ENCODE results near the gene MYH7. TPM values are rescaled to one million over a fixed set of nuclear protein-coding genes. Genes with fewer than 3 reads are reported as not detected.

The MYH7 gene
- total and polyA plus RNA-seq, 8 donors: 0.23 to 4.9 (median 2.4) TPM; not detected in 4

DNA sequence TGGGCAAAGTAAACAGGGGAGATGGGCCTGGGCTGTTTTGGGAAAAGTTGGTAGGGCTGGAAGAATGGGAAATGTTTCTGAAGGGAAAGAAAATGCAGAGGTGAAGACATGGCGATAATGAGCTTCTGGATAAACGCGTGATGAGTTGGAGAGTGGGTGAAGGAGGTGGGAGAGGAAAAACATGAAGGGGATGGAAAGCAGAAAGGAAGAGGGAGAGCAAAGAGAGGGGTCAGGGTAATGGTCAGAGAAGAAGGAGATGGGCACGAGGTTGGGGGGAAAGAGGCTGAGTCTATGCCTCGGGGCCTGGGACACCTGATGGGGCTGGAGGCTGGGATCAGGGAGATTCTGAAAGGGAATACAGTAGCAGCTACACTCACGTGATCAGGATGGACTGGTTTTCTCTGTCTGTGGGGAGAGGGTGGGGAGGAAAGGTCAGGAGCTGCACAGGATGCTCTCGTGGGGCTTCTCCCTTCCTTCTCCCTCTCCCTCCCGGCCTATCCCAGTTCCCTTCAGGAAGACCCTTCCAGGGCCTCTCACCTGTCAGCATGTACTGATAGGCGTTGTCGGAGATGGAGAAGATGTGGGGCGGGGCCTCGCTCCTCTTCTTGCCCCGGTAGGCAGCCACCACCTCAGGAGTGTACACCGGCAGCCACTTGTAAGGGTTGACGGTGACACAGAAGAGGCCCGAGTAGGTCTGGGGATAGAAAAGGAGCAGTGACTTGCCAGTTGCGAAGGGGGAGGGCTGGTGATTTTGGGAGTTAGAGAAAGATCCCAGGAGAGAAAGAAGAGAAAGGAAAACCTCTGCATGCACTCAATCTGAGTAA is 3.1 kb downstream of the MYH7 start:
- Histone ChIP-seq H3K4me3 (no peak overlapping the region), H3K27me3 (peaks cover 0 to 17% (median 0%) of the 10 kb centered on the region in 3 donors), H3K27ac (no peak overlapping the region), H3K36me3 (no peaks in the 10 kb centered on the region), H3K9me3 (no peaks in the 10 kb centered on the region), H3K4me1 (no peaks in the 10 kb centered on the region)
- WGBS, 5 donors: 74 to 79% (median 76%) methylated on average over 17 of the region's 17 CpGs
- intact Hi-C loops (cut with DNase I; ENCODE audit: low total_unique reads): no loop called here
- TF ChIP-seq EP300 (IDR thresholded peaks at IDR 0.05) (no peak), POLR2AphosphoS5 (IDR thresholded peaks at IDR 0.05) (no peak), POLR2A (IDR thresholded peaks at IDR 0.05) (no peak)
- TF ChIP-seq, protein P1, sequence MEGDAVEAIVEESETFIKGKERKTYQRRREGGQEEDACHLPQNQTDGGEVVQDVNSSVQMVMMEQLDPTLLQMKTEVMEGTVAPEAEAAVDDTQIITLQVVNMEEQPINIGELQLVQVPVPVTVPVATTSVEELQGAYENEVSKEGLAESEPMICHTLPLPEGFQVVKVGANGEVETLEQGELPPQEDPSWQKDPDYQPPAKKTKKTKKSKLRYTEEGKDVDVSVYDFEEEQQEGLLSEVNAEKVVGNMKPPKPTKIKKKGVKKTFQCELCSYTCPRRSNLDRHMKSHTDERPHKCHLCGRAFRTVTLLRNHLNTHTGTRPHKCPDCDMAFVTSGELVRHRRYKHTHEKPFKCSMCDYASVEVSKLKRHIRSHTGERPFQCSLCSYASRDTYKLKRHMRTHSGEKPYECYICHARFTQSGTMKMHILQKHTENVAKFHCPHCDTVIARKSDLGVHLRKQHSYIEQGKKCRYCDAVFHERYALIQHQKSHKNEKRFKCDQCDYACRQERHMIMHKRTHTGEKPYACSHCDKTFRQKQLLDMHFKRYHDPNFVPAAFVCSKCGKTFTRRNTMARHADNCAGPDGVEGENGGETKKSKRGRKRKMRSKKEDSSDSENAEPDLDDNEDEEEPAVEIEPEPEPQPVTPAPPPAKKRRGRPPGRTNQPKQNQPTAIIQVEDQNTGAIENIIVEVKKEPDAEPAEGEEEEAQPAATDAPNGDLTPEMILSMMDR (IDR thresholded peaks at IDR 0.05): no peak
- no peak for DNase-seq

DNA sequence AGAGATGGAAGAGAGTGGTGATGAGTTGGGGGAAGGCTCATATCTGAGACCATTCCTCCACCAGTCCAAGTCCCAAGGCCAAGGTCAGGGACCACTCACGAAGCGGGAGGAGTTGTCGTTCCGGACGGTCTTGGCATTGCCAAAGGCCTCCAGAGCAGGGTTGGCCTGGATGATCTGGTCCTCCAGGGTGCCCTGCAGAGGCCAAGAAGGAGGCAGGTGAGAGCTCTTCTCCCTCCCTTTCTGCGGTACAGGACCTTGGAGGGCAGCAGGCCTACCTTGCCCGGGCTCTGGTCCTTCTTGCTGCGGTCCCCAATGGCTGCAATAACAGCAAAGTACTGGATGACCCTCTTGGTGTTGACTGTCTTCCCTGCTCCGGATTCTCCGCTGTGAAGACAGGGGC is 4.0 kb downstream of the MYH7 start:
- 86 to 94% (median 92%) methylated on average over 10 of the region's 10 CpGs for WGBS, 5 donors
- no peak overlapping the region for H3K27ac ChIP-seq
- no peak overlapping the region for H3K4me3 ChIP-seq
- H3K9me3 ChIP-seq: no peaks in the 10 kb centered on the region
- intact Hi-C loops (cut with DNase I; ENCODE audit: low total_unique reads): no loop called here
- TF ChIP-seq EP300 (IDR thresholded peaks at IDR 0.05) (no peak), POLR2A (IDR thresholded peaks at IDR 0.05) (no peak), POLR2AphosphoS5 (IDR thresholded peaks at IDR 0.05) (no peak)
- TF ChIP-seq, protein P1 (IDR thresholded peaks at IDR 0.05): no peak
- no peak for DNase-seq
- H3K36me3 ChIP-seq: no peaks in the 10 kb centered on the region
- H3K27me3 ChIP-seq: peaks cover 0 to 17% (median 0%) of the 10 kb centered on the region in 3 donors
- H3K4me1 ChIP-seq: no peaks in the 10 kb centered on the region

DNA sequence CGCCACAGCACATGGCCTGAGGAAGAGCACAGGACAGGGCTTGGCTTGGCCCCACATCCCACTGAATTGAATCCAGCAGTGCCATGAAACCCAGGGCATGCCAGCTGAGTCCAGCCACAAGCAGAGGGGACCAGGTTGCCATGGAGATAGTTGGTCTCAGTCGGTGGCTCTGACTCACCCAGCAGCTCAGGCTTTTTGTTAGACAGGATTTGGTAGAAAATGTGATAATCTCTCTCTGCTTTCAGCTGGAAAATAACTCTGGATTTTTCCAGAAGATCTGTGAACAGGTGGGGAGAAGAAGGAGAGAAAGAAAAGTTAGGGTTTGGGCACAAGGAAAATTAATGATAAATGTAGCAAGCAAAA is 4.8 kb downstream of the MYH7 start:
- H3K27me3 ChIP-seq: peaks cover 0 to 17% (median 0%) of the 10 kb centered on the region in 3 donors
- 36 to 57% (median 46%) methylated on average over 2 of the region's 2 CpGs for WGBS, 5 donors
- peak in 1 of 2 donors; percentile 48 for DNase-seq
- intact Hi-C loops (cut with DNase I; ENCODE audit: low total_unique reads): no loop called here
- H3K4me1 ChIP-seq: no peaks in the 10 kb centered on the region
- no peak overlapping the region for H3K4me3 ChIP-seq
- no peak overlapping the region for H3K27ac ChIP-seq
- no peaks in the 10 kb centered on the region for H3K36me3 ChIP-seq
- no peaks in the 10 kb centered on the region for H3K9me3 ChIP-seq
- no peak for TF ChIP-seq POLR2AphosphoS5 (IDR thresholded peaks at IDR 0.05)

DNA sequence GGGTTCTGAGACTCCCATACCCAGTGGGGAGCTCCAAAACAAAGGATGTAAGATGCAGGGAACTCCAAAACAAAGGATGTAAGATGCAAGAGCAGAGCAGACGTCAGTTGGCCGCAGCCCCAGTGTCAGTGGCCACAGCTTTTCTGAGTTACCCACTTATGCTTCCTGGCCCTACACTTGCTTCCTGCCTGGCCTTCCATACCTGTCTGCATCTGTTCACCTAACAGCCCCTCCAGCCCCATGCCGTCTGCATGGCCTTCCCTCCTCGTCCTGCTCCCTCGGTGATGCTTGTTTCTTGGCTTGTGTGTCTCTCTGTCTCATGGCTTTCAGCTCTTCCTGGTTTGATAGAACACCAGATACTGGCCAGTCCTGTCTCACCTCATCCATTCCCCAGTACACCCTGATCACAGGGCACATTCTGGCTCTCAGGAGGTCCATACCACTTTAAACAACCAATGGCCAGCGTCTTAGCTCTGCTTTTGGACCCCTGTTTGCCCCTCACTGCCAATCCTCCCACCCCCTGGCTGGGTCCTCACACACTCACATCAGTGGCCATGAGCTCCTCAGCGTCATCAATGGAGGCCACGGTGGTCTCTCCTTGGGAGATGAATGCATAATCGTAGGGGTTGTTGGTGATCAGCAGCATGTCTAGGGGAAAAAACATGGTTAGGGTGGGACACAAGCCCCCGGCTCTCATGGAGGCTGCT is 5.3 kb downstream of the MYH7 start:
- no peak overlapping the region for H3K27ac ChIP-seq
- WGBS, 5 donors: 79 to 81% (median 80%) methylated on average over 9 to 10 of the region's 10 CpGs
- no peak for DNase-seq

More for the DNA sequence above, 5.3 kb downstream of the MYH7 start:
- H3K4me1 ChIP-seq: no peaks in the 10 kb centered on the region
- intact Hi-C loops (cut with DNase I; ENCODE audit: low total_unique reads): no loop called here
- no peaks in the 10 kb centered on the region for H3K9me3 ChIP-seq
- H3K4me3 ChIP-seq: no peak overlapping the region
- no peaks in the 10 kb centered on the region for H3K36me3 ChIP-seq
- TF ChIP-seq POLR2A (IDR thresholded peaks at IDR 0.05) (no peak), POLR2AphosphoS5 (IDR thresholded peaks at IDR 0.05) (no peak), EP300 (IDR thresholded peaks at IDR 0.05) (no peak)
- TF ChIP-seq, protein P1 (IDR thresholded peaks at IDR 0.05): no peak
- H3K27me3 ChIP-seq: peaks cover 0 to 17% (median 0%) of the 10 kb centered on the region in 3 donors
